H9 (cell line): ENCODE results near the gene OTOS. TPM values are rescaled to one million over a fixed set of nuclear protein-coding genes. Genes with fewer than 3 reads are reported as not detected.

Experiments
- DNase-seq: peaks from one replicate; pipeline ENCODE4 v3.0.0-alpha.2; 2017
- H2AFZ ChIP-seq: one replicate; pipeline ENCODE4 v1.6.1; 2013; ENCODE audit warnings: mild to moderate bottlenecking, low read length, control low read depth, moderate library complexity
- H2AK5ac ChIP-seq: 2 replicates; pipeline ENCODE4 v1.6.1; 2013; ENCODE audit warnings: low read length, control low read depth, mixed read lengths; ENCODE audit not compliant: insufficient read length
- H2BK120ac ChIP-seq: one replicate; pipeline ENCODE4 v1.6.1; 2013; ENCODE audit warnings: low read depth, mild to moderate bottlenecking, low read length, control low read depth, inconsistent platforms; ENCODE audit not compliant: poor library complexity, severe bottlenecking
- H2BK12ac ChIP-seq: 2 replicates; pipeline ENCODE4 v1.6.1; 2013; ENCODE audit warnings: low read length, control low read depth, mixed read lengths, low read depth; ENCODE audit not compliant: insufficient read length
- H2BK15ac ChIP-seq: 2 replicates; pipeline ENCODE4 v1.6.1; 2013; ENCODE audit warnings: low read depth, low read length, control low read depth
- H2BK20ac ChIP-seq: one replicate; pipeline ENCODE4 v1.6.1; 2013; ENCODE audit warnings: low read depth, mild to moderate bottlenecking, low read length, control low read depth, inconsistent platforms; ENCODE audit not compliant: poor library complexity, severe bottlenecking
- H2BK5ac ChIP-seq: 2 replicates; pipeline ENCODE4 v1.6.1; 2013; ENCODE audit warnings: low read length, control low read depth, mixed read lengths; ENCODE audit not compliant: insufficient read length
- H3K14ac ChIP-seq: 2 replicates; pipeline ENCODE4 v1.6.1; 2013; ENCODE audit warnings: low read length, control low read depth; ENCODE audit not compliant: insufficient read depth
- H3K18ac ChIP-seq: 2 replicates; pipeline ENCODE4 v1.6.1; 2013; ENCODE audit warnings: low read depth, mild to moderate bottlenecking, mixed read lengths, low read length, control low read depth; ENCODE audit not compliant: insufficient read length
- H3K23ac ChIP-seq: 2 replicates; pipeline ENCODE4 v1.6.1; 2013; ENCODE audit warnings: low read length, control low read depth, mixed read lengths, low read depth; ENCODE audit not compliant: insufficient read length
- H3K23me2 ChIP-seq: 2 replicates; pipeline ENCODE4 v1.6.1; 2013; ENCODE audit warnings: low read depth, mild to moderate bottlenecking, mixed read lengths, low read length, control low read depth; ENCODE audit not compliant: insufficient read length, poor library complexity, severe bottlenecking
- H3K27ac ChIP-seq: 2 replicates; pipeline ENCODE4 v1.5.1; 2013; ENCODE audit warnings: low read length, control low read depth, mixed read lengths, low read depth; ENCODE audit not compliant: insufficient read length
- H3K27me3 ChIP-seq: 2 replicates; pipeline ENCODE4 v1.6.1; 2013; ENCODE audit warnings: low read length, control low read depth, inconsistent platforms; ENCODE audit not compliant: insufficient read depth
- H3K4ac ChIP-seq: 2 replicates; pipeline ENCODE4 v1.6.1; 2013; ENCODE audit warnings: low read depth, mild to moderate bottlenecking, control low read depth, inconsistent platforms, low read length, moderate library complexity
- H3K4me1 ChIP-seq: 2 replicates; pipeline ENCODE4 v1.6.1; 2013; ENCODE audit warnings: low read length, control low read depth, inconsistent platforms; ENCODE audit not compliant: insufficient read depth
- H3K4me2 ChIP-seq: 2 replicates; pipeline ENCODE4 v1.6.1; 2013; ENCODE audit warnings: low read length, control low read depth, mixed read lengths; ENCODE audit not compliant: insufficient read length, insufficient read depth
- H3K56ac ChIP-seq: 2 replicates; pipeline ENCODE4 v1.6.1; 2013; ENCODE audit warnings: low read depth, mild to moderate bottlenecking, mixed read lengths, low read length, control low read depth; ENCODE audit not compliant: insufficient read length
- H3K79me1 ChIP-seq: 2 replicates; pipeline ENCODE4 v1.6.1; 2013; ENCODE audit warnings: low read depth, mild to moderate bottlenecking, moderate library complexity, low read length, control low read depth, inconsistent platforms; ENCODE audit not compliant: insufficient read depth, poor library complexity, severe bottlenecking
- H3K79me2 ChIP-seq: 2 replicates; pipeline ENCODE4 v1.6.1; 2013; ENCODE audit warnings: low read length, control low read depth, inconsistent platforms; ENCODE audit not compliant: insufficient read depth
- H3K9ac ChIP-seq: 2 replicates; pipeline ENCODE4 v1.6.1; 2013; ENCODE audit warnings: low read length, control low read depth, mixed read lengths; ENCODE audit not compliant: insufficient read length; ENCODE audit errors: extremely low read depth
- H3K9me3 ChIP-seq: one replicate; pipeline ENCODE4 v1.6.1; 2013; ENCODE audit warnings: low read depth, low read length, inconsistent platforms; ENCODE audit not compliant: control insufficient read depth
- H3T11ph ChIP-seq: one replicate; pipeline ENCODE4 v1.6.1; 2013; ENCODE audit warnings: mild to moderate bottlenecking, low read length, control low read depth, inconsistent platforms
- H4K20me1 ChIP-seq: one replicate; pipeline ENCODE4 v1.6.1; 2013; ENCODE audit not compliant: control insufficient read depth, insufficient read length, insufficient read depth
- H4K5ac ChIP-seq: 2 replicates; pipeline ENCODE4 v1.6.1; 2013; ENCODE audit warnings: low read depth, mild to moderate bottlenecking, mixed read lengths, low read length, control low read depth; ENCODE audit not compliant: insufficient read length
- H4K8ac ChIP-seq: replicated peaks from 2 replicates; pipeline ENCODE4 v1.6.1; 2013; ENCODE audit warnings: low read length, control low read depth, mixed read lengths, low read depth; ENCODE audit not compliant: insufficient read length
- H4K91ac ChIP-seq: 2 replicates; pipeline ENCODE4 v1.6.1; 2013; ENCODE audit warnings: low read depth, mild to moderate bottlenecking, moderate library complexity, mixed read lengths, low read length, control low read depth; ENCODE audit not compliant: insufficient read length
- H3K27ac Mint-ChIP-seq, 3 experiments: 2 replicates in 2 of 3; 3 replicates in 1 of 3; pipeline ENCODE4 v1.8.0; 2020 to 2021; ENCODE audit warnings: mixed read lengths in 3 of 3, mild to moderate bottlenecking in 1 of 3, moderate library complexity in 1 of 3
- H3K27me3 Mint-ChIP-seq: 2 replicates; pipeline ENCODE4 v1.8.0; 2021; ENCODE audit warnings: low read depth, mild to moderate bottlenecking, moderate library complexity, mixed read lengths
- H3K36me3 Mint-ChIP-seq, 3 experiments: 2 replicates in 2 of 3; 3 replicates in 1 of 3; pipeline ENCODE4 v1.8.0; 2020 to 2021; ENCODE audit warnings: low read depth in 3 of 3, mixed read lengths in 3 of 3; ENCODE audit not compliant: insufficient read depth in 1 of 3
- H3K4me1 Mint-ChIP-seq, 2 experiments: 2 replicates each; pipeline ENCODE4 v1.8.0; 2020; ENCODE audit warnings: mixed read lengths in 2 of 2
- H3K4me3 Mint-ChIP-seq, 2 experiments: 2 replicates in 1 of 2; 3 replicates in 1 of 2; pipeline ENCODE4 v1.8.0; 2020 to 2021; ENCODE audit warnings: mild to moderate bottlenecking in 2 of 2, mixed read lengths in 2 of 2, moderate library complexity in 1 of 2
- H3K9me3 Mint-ChIP-seq, 2 experiments: 2 replicates in 1 of 2; 3 replicates in 1 of 2; pipeline ENCODE4 v1.8.0; 2020; ENCODE audit warnings: mild to moderate bottlenecking in 2 of 2, mixed read lengths in 2 of 2, moderate library complexity in 1 of 2
- WGBS: extraction: QIAGEN DNeasy Blood & Tissue Kit; methylation state at CpG from one replicate; pipeline ENCODE4 v1.1.7; 2013; ENCODE audit warnings: missing lambda C conversion rate, low lambda C conversion rate, mixed read lengths; ENCODE audit not compliant: insufficient read length; ENCODE audit errors: extremely low coverage; 5-methylcytosine and 5-hydroxymethylcytosine counted together
- total RNA-seq: library from RNA; stranded (reverse); gene quantifications from 2 replicates; pipeline ENCODE4 v1.2.1, GENCODE V29; 2021
- TF ChIP-seq, protein P1 (sequence below): fragments of 200-600 bp; sonication (generic); conservative IDR thresholded peaks from 3 replicates; pipeline ENCODE4 v1.8.0; 2021; ENCODE audit warnings: antibody characterized with exemption, mild to moderate bottlenecking

OTOS gene
- total RNA-seq, 1 experiment from 2014 or later: not detected

DNA sequence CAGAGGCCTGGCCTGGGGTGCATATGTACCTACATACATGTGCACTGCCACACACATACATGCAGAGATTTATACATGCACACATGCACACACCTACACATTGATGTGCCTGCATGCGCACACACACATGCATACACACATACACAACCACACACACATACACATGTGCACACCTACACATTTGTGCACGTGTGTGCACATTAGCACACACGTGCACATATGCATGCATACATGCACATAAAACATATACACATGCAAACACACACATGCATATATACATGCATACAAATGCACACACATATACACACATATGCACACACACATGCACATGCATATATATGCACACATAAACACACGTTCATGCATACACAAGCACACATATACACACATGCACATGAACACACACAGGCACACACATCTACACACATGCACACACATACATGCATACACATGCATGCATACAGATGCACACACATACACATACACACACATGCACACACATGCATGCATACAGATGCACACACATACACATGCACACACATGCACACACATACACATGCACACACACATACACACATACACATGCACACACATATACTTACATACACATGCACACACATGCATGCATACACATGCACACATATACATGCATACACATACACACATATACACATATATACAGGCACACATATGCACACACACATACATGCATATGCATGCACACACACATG lies 23.6 kb upstream of the OTOS start:
- H3K79me1 ChIP-seq: no peaks in the 10 kb centered on the region
- H3T11ph ChIP-seq: no peak overlapping the region
- no peak overlapping the region for H2BK12ac ChIP-seq
- Mint-ChIP-seq H3K4me1 (peaks cover 0 to 2% of the 10 kb centered on the region in 2 experiments; a peak in 1 of 4 replicates), H3K27ac (no peak overlapping the region), H3K27me3 (peaks cover 21% of the 10 kb centered on the region), H3K4me3 (no peak overlapping the region), H3K36me3 (no peaks in the 10 kb centered on the region), H3K9me3 (peaks cover 0 to 11% of the 10 kb centered on the region in 2 experiments; a peak in 3 of 5 replicates)
- H4K8ac ChIP-seq: no peak overlapping the region
- no peak overlapping the region for H4K91ac ChIP-seq
- no CpG with 5 or more reads among the region's 4 CpGs for WGBS
- H3K4ac ChIP-seq: no peak overlapping the region
- H3K4me1 ChIP-seq: no peaks in the 10 kb centered on the region
- H3K9me3 ChIP-seq: no peaks in the 10 kb centered on the region
- no peak overlapping the region for H2BK5ac ChIP-seq
- no peak for DNase-seq
- H2AK5ac ChIP-seq: no peak overlapping the region
- no peak overlapping the region for H3K9ac ChIP-seq
- no peak overlapping the region for H4K5ac ChIP-seq
- H2BK20ac ChIP-seq: no peak overlapping the region
- H3K23ac ChIP-seq: no peak overlapping the region
- TF ChIP-seq, protein P1, sequence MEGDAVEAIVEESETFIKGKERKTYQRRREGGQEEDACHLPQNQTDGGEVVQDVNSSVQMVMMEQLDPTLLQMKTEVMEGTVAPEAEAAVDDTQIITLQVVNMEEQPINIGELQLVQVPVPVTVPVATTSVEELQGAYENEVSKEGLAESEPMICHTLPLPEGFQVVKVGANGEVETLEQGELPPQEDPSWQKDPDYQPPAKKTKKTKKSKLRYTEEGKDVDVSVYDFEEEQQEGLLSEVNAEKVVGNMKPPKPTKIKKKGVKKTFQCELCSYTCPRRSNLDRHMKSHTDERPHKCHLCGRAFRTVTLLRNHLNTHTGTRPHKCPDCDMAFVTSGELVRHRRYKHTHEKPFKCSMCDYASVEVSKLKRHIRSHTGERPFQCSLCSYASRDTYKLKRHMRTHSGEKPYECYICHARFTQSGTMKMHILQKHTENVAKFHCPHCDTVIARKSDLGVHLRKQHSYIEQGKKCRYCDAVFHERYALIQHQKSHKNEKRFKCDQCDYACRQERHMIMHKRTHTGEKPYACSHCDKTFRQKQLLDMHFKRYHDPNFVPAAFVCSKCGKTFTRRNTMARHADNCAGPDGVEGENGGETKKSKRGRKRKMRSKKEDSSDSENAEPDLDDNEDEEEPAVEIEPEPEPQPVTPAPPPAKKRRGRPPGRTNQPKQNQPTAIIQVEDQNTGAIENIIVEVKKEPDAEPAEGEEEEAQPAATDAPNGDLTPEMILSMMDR: no peak
- no peak overlapping the region for H2BK120ac ChIP-seq
- no peaks in the 10 kb centered on the region for H3K27me3 ChIP-seq
- no peak overlapping the region for H2BK15ac ChIP-seq
- H3K18ac ChIP-seq: no peak overlapping the region
- no peak overlapping the region for H3K4me2 ChIP-seq
- H3K14ac ChIP-seq: no peak overlapping the region
- H2AFZ ChIP-seq: no peak overlapping the region
- H3K27ac ChIP-seq: no peak overlapping the region
- H4K20me1 ChIP-seq: no peaks in the 10 kb centered on the region
- no peaks in the 10 kb centered on the region for H3K23me2 ChIP-seq
- no peak overlapping the region for H3K56ac ChIP-seq
- H3K79me2 ChIP-seq: no peaks in the 10 kb centered on the region
